ENCODE data around the gene SHROOM3. TPM values are rescaled to one million over a fixed set of nuclear protein-coding genes. Genes with fewer than 3 reads are reported as not detected.

SHROOM3 gene
- polyA plus RNA-seq, 2 of the 4 experiments (the other 2 are of a cell fraction): 2.8 to 5.1 TPM

DNA sequence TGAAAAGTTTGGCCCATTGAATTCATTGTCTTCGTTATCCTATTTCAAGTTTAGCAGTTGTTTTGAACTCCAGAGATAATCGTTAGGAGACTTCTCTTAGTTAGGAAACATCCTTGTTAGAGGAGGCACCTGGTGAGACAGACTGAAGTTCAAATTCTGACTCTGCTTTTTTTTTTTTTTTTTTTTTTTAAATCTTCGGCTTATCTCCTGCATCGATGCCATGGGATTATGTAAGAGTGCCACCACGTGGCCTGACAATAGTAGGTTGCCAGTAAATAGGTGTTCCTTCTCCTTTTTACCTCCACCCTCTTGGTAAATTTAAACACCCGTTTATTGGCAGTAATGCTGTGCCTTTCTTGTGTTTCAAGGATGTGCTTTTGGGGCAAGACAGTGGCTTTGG, 313.6 kb downstream of the SHROOM3 start (continued):
- TF ChIP-seq, protein P1, sequence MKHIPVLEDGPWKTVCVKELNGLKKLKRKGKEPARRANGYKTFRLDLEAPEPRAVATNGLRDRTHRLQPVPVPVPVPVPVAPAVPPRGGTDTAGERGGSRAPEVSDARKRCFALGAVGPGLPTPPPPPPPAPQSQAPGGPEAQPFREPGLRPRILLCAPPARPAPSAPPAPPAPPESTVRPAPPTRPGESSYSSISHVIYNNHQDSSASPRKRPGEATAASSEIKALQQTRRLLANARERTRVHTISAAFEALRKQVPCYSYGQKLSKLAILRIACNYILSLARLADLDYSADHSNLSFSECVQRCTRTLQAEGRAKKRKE (CRISPR knock-in tag; IDR thresholded peaks at IDR 0.05; ENCODE audit: low read depth): no peak
- TF ChIP-seq CEBPB (IDR thresholded peaks at IDR 0.05) (no peak), CBX8 (IDR thresholded peaks at IDR 0.05) (no peak), MAZ (IDR thresholded peaks at IDR 0.05; ENCODE audit: borderline replicate concordance, low read depth, low read length) (no peak)
- TF ChIP-seq, protein P2, sequence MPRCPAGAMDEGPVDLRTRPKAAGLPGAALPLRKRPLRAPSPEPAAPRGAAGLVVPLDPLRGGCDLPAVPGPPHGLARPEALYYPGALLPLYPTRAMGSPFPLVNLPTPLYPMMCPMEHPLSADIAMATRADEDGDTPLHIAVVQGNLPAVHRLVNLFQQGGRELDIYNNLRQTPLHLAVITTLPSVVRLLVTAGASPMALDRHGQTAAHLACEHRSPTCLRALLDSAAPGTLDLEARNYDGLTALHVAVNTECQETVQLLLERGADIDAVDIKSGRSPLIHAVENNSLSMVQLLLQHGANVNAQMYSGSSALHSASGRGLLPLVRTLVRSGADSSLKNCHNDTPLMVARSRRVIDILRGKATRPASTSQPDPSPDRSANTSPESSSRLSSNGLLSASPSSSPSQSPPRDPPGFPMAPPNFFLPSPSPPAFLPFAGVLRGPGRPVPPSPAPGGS (IDR thresholded peaks at IDR 0.05): no peak
- TF ChIP-seq, protein P3, sequence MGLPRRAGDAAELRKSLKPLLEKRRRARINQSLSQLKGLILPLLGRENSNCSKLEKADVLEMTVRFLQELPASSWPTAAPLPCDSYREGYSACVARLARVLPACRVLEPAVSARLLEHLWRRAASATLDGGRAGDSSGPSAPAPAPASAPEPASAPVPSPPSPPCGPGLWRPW (IDR thresholded peaks at IDR 0.05): no peak

DNA sequence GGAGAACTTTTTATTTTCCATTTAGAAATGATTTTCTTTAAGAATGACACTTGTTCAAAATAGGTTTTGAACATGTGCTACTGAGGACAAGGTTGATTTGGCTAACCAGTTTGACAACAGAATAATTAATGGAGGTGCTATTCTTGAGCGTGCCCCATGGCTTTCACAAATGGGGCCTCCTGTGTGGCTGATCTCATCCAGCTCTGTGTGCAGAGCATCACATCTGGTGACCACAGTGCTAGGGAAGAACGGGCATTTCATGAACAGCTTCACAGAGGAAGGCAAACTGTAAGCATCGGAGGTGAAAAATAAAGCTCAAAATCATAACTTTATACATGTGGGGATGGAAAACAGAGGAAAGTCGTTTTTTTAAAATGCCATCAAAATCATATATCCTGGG, 314.3 kb downstream of the SHROOM3 start:
- 70% methylated on average over 4 of the region's 4 CpGs for WGBS (ENCODE audit: missing lambda C conversion rate)

DNA sequence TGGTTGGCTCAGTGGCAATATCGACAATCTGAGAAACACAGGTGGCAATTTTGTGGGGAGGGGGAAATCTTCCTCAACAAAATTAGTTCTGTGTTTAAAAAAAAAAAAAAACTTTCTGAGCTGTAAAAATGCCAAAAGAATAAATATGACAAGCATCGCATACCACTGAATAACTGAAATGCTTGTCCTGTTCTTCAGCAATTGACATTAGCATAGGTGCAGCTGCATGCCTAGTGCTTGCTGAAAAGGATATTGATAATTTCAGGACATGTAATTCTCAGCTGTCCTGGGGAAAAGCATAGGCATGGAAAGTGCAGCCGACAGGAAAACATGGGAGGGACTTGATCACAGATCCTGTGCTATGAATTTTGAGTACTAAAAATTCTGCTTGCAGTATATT, 315.7 kb downstream of the SHROOM3 start:
- Histone ChIP-seq H3K9me3 (0 out of 3 replicates have a peak, but pooled peaks cover 4% of the 10 kb centered on the region), H3K4me3 (no peak overlapping the region), H3K4me1 (peaks cover 39% of the 10 kb centered on the region), H3K4me2 (no peak overlapping the region), H3K27ac (no peak overlapping the region)
- DNase-seq (ENCODE audit: low read depth in 1 of 2, low spot score in 1 of 2) (no peak), ATAC-seq (no peak), FAIRE-seq (no peak)
- WGBS (ENCODE audit: missing lambda C conversion rate): 93% methylated on average over 3 of the region's 3 CpGs
- POLR2A ChIA-PET: no interaction called here
- TF ChIP-seq, protein P4, sequence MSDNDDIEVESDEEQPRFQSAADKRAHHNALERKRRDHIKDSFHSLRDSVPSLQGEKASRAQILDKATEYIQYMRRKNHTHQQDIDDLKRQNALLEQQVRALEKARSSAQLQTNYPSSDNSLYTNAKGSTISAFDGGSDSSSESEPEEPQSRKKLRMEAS (IDR thresholded peaks at IDR 0.05): no peak
- no peak for TF ChIP-seq MAFK (IDR thresholded peaks at IDR 0.05; ENCODE audit: partially characterized antibody)
- no peak for TF ChIP-seq NR3C1 (IDR thresholded peaks at IDR 0.05)
- no peak for TF ChIP-seq ZSCAN20 (CRISPR knock-in tag; IDR thresholded peaks at IDR 0.05)
- no peak for TF ChIP-seq HDAC2 (IDR thresholded peaks at IDR 0.05)
- TF ChIP-seq, protein P5, sequence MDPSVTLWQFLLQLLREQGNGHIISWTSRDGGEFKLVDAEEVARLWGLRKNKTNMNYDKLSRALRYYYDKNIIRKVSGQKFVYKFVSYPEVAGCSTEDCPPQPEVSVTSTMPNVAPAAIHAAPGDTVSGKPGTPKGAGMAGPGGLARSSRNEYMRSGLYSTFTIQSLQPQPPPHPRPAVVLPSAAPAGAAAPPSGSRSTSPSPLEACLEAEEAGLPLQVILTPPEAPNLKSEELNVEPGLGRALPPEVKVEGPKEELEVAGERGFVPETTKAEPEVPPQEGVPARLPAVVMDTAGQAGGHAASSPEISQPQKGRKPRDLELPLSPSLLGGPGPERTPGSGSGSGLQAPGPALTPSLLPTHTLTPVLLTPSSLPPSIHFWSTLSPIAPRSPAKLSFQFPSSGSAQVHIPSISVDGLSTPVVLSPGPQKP (IDR thresholded peaks at IDR 0.05; ENCODE audit: low read depth, low read length): no peak
- no peak for TF ChIP-seq TFCP2L1 (CRISPR knock-in tag; IDR thresholded peaks at IDR 0.05)
- no peak for TF ChIP-seq KDM5A (IDR thresholded peaks at IDR 0.05)
- TF ChIP-seq ESRRA (IDR thresholded peaks at IDR 0.05; ENCODE audit: borderline replicate concordance, low read length): no peak
- TF ChIP-seq, protein P2 (IDR thresholded peaks at IDR 0.05): no peak
- no peak for TF ChIP-seq KDM1A (IDR thresholded peaks at IDR 0.05; ENCODE audit: low read depth)
- TF ChIP-seq BHLHE40 (IDR thresholded peaks at IDR 0.05; ENCODE audit: low read depth, low read length): no peak
- TF ChIP-seq EHF (CRISPR knock-in tag; IDR thresholded peaks at IDR 0.05): no peak
- no peak for TF ChIP-seq JUN (IDR thresholded peaks at IDR 0.05)
- CTCF ChIA-PET: interaction anchor here (0.8 to 1.4 kb wide), 3 partner anchors 9 to 252 kb away, joined by 3 to 4 read pairs (median 3); no protein-coding TSS in a partner anchor

More for the DNA sequence above, 314.3 kb downstream of the SHROOM3 start:
- CTCF ChIA-PET: interaction anchor here (1.0 to 1.4 kb wide), 3 partner anchors 8 to 250 kb away, joined by 3 read pairs; no protein-coding TSS in a partner anchor
- H3K27ac ChIP-seq: no peak overlapping the region
- H3K4me2 ChIP-seq: no peak overlapping the region
- no peak overlapping the region for H3K4me3 ChIP-seq
- no peak for TF ChIP-seq RCOR1 (IDR thresholded peaks at IDR 0.05; ENCODE audit: low read depth, low read length)
- TF ChIP-seq FOSB (CRISPR knock-in tag; IDR thresholded peaks at IDR 0.05): no peak
- TF ChIP-seq, protein P6, sequence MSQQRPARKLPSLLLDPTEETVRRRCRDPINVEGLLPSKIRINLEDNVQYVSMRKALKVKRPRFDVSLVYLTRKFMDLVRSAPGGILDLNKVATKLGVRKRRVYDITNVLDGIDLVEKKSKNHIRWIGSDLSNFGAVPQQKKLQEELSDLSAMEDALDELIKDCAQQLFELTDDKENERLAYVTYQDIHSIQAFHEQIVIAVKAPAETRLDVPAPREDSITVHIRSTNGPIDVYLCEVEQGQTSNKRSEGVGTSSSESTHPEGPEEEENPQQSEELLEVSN (IDR thresholded peaks at IDR 0.05; ENCODE audit: borderline replicate concordance, low read depth): no peak
- no peak for TF ChIP-seq NPAS2 (CRISPR knock-in tag; IDR thresholded peaks at IDR 0.05; ENCODE audit: borderline replicate concordance)
- TF ChIP-seq ESRRA (IDR thresholded peaks at IDR 0.05; ENCODE audit: borderline replicate concordance, low read length): no peak
- 0 out of 3 replicates have a peak, but pooled peaks cover 4% of the 10 kb centered on the region for H3K9me3 ChIP-seq
- H3K4me1 ChIP-seq: peaks cover 37% of the 10 kb centered on the region
- DNase-seq (ENCODE audit: low read depth in 1 of 2, low spot score in 1 of 2): no peak
- FAIRE-seq: no peak
- POLR2A ChIA-PET: interaction anchor here (0.7 kb wide), 1 partner anchor 84 kb away, joined by 3 read pairs; no protein-coding TSS in a partner anchor
- no peak for ATAC-seq
